Measurements from ENCODE around the gene CASP8. TPM values are rescaled to one million over a fixed set of nuclear protein-coding genes. Genes with fewer than 3 reads are reported as not detected.

Gene CASP8
- total RNA-seq, 1 donor from 2014 or later: 9.9 TPM

- DNase-seq (ENCODE audit: low read depth): no peak
- no peak for TF ChIP-seq CTCF (conservative IDR thresholded peaks at IDR 0.05; ENCODE audit: low read depth, low read length)
- H3K4me3 ChIP-seq (ENCODE audit: low read depth, low read length): no peak overlapping the region
Observed at GRCh38 chr2:201308914-201309313, 48.6 kb downstream of the CASP8 start.

- H3K4me3 ChIP-seq (ENCODE audit: low read depth, low read length): no peak overlapping the region
- no peak for DNase-seq (ENCODE audit: low read depth)
- no peak for TF ChIP-seq CTCF (conservative IDR thresholded peaks at IDR 0.05; ENCODE audit: low read depth, low read length)
Observed at GRCh38 chr2:201313362-201313761, 53.0 kb downstream of the CASP8 start.

GRCh38 chr2:201319511-201319910 lies 59.2 kb downstream of the CASP8 start:
- DNase-seq (ENCODE audit: low read depth): no peak
- no peak for TF ChIP-seq CTCF (conservative IDR thresholded peaks at IDR 0.05; ENCODE audit: low read depth, low read length)

GRCh38 chr2:201320257-201320656 lies 59.9 kb downstream of the CASP8 start:
- TF ChIP-seq CTCF (conservative IDR thresholded peaks at IDR 0.05; ENCODE audit: low read depth, low read length): no peak
- H3K4me3 ChIP-seq (ENCODE audit: low read depth, low read length): no peak overlapping the region
- no peak for DNase-seq (ENCODE audit: low read depth)

More at GRCh38 chr2:201319511-201319910, 59.2 kb downstream of the CASP8 start:
- H3K4me3 ChIP-seq (ENCODE audit: low read depth, low read length): no peak overlapping the region

- no peak for TF ChIP-seq CTCF (conservative IDR thresholded peaks at IDR 0.05; ENCODE audit: low read depth, low read length)
- no peak for DNase-seq (ENCODE audit: low read depth)
- H3K4me3 ChIP-seq (ENCODE audit: low read depth, low read length): no peak overlapping the region
Observed at GRCh38 chr2:201320701-201321100, 60.4 kb downstream of the CASP8 start.

- no peak for TF ChIP-seq CTCF (conservative IDR thresholded peaks at IDR 0.05; ENCODE audit: low read depth, low read length)
- H3K4me3 ChIP-seq (ENCODE audit: low read depth, low read length): no peak overlapping the region
- no peak for DNase-seq (ENCODE audit: low read depth)
Observed at GRCh38 chr2:201322772-201323171, 62.4 kb downstream of the CASP8 start.

- no peak overlapping the region for H3K4me3 ChIP-seq (ENCODE audit: low read depth, low read length)
- DNase-seq (ENCODE audit: low read depth): no peak
- TF ChIP-seq CTCF (conservative IDR thresholded peaks at IDR 0.05; ENCODE audit: low read depth, low read length): no peak
Observed at GRCh38 chr2:201327678-201328077, 67.3 kb downstream of the CASP8 start.

All from epithelial cell of proximal tubule (primary cell).